SKM-1 treated with dmso at 0.1 percent for 144 hours (cell line): ENCODE measurements around the gene PGLYRP4.
"Not testable (repeated sequence)": the region's sequence is repeated elsewhere in the genome, so short reads cannot be mapped to it uniquely, and the experiment has no call there.

Experiments
- DNase-seq: peaks from one replicate; lab custom pipeline; 2025; ENCODE audit not compliant: unreplicated experiment; lab: John Stamatoyannopoulos, UW

Gene PGLYRP4

DNA sequence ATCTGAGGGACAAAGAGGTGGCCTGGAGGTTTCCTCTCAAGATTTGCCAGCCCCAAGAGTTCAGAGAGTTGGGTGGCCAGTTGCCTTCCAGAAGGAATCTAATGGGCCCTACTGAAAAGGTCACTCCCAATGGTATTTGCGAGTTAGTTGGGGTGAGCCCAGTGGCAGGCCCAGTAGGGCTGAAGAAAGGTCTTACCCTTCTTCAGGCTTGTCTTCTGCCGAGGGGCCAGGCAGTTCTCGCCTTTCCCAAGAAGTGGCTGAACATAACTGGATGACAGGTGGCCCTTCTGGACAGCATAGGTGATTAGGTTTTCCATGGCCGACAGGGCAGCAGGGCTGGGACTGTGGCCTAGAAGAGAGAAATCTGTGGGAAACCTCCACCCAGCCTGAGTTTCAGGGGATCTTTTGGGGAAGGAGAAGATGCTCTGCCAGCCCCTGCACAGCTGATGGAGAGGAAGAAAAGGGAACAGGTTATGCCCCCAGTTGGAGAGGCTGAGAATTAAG lies 7.2 kb downstream of the PGLYRP4 start:
- DNase-seq, result no peak

GRCh38 chr1:153340356-153340755 lies 8.3 kb downstream of the PGLYRP4 start:
- DNase-seq, result no peak

DNA sequence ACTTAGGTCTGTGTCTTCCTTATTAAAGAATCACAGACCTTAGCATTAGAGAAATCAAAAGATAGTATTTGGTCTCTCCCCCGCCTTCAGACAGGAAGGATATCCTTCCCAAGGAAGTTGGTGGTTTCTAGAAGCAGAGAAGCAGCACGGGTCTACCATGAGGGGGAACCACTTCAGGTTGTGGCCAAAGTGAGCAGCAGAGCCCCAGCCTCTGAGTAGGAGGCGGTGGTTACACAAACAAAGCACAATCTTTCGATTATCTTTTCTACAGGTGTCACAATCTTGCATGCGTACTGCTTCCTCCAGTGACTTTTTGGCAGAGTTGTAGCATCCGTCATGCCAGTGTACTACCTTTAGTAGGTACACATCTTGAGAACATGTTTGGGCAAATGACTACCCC lies 8.8 kb downstream of the PGLYRP4 start:
- no peak for DNase-seq

DNA sequence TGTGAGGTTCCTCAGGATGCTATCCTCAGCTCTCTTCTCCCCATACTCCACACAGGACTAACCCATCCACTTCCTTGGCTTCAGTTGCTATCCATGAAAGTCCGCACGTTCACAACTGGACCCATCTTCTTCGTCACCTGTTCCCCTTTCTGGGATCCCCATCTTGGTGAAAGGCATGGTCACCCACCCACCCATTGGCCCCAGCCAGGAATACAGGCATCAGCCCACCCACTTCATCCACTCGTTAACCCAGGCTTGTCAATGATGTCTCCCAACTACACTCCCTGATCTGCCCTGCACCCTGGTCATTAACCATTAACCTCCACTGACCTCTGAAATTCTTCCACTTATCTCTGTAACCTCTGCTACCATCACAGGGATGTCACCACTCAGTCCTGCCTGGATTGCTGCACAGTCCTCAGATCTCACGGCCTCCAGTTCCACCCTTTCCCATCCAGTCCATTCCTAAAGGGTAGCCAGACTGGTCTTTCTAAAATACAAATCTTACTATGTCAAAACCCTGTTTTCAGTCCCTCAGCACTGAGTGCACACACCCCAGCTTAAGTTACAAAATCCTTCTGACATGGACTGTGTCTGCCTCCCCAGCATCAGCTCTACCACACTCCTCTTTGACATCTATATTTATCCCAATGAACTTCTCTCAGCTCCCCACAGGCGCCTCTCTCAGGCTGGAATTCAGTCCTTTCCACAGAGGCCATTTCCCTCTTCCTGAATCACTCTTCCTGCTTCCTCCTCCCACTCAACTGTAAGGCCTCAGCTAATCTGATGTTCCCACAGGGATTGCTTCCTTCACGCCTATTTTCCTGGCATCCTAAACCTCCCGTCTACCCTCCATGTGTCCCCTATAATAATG lies 10.4 kb downstream of the PGLYRP4 start:
- no peak for DNase-seq

- no peak for DNase-seq
These were observed 12.0 kb downstream of the PGLYRP4 start for GRCh38 chr1:153336650-153337049.

- DNase-seq, result no peak
These were observed 14.7 kb downstream of the PGLYRP4 start for GRCh38 chr1:153333902-153334301.

DNA sequence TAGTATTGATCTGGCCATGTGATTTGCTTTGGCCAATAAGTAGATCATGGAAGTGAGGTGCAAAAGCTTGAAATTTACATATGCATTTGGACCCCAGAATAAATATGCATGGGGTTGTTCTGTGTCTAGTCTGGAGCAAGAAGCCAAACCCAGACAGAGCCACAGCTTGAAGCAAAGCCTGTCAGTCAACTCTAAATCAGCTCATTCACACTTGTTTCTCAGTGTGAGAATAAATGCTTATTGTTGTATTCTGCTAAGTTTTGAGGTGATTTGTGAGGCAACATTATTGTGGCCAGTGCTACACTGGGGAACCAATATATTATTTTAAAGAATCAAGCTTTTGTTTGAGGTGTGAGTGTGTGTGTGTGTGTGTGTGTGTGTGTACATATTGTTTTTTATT lies 23.7 kb downstream of the PGLYRP4 start:
- DNase-seq, result no peak

GRCh38 chr1:153322568-153322967 lies 26.1 kb downstream of the PGLYRP4 start:
- no peak for DNase-seq

GRCh38 chr1:153318145-153318544 lies 30.5 kb downstream of the PGLYRP4 start:
- not testable (repeated sequence) for DNase-seq

DNA sequence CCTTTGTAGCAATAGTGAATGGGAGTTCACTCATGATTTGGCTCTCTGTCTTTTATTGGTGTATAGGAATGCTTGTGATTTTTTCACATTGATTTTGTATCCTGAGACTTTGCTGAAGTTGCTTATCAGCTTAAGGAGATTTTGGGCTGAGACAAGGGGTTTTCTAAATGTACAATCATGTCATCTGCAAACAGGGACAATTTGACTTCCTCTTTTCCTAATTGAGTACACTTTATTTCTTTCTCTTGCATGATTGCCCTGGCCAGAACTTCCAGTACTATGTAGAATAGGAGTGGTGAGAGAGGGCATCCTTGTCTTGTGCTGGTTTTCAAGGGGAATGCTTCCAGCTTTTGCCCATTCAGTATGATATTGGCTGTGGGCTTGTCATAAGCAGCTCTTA lies 32.6 kb downstream of the PGLYRP4 start:
- not testable (repeated sequence) for DNase-seq

- not testable (repeated sequence) for DNase-seq
These were observed 34.3 kb downstream of the PGLYRP4 start for GRCh38 chr1:153314388-153314787.

- no peak for DNase-seq
These were observed 35.4 kb downstream of the PGLYRP4 start for GRCh38 chr1:153313288-153313687.

- DNase-seq, result no peak
These were observed 36.0 kb downstream of the PGLYRP4 start, which contains the start of gene PGLYRP3 for GRCh38 chr1:153312570-153313186. Gene PGLYRP3, minus strand, starts transcription at chr1:153312952. Its CDS starts 2,287 bp downstream, at chr1:153310665.

DNA sequence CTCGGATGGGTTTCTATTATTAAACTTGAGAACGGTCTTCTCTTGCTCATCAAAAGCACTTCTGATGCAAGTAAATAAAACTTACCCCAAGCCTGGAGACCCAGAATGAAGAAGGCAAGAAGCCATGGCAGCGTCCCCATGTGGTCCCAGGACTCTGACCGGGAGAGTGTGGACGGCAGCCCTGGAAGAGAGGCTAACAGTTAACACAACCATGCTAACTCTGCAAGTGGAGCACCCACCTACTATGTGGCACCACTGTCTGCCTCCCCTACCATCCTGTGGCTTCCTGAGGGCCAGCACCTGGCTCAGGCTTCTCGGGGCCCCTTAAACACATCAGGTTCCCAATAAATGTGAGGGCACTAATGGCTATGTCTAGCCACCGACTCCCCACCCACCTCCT lies 38.1 kb downstream of the PGLYRP4 start:
- DNase-seq, result no peak

DNA sequence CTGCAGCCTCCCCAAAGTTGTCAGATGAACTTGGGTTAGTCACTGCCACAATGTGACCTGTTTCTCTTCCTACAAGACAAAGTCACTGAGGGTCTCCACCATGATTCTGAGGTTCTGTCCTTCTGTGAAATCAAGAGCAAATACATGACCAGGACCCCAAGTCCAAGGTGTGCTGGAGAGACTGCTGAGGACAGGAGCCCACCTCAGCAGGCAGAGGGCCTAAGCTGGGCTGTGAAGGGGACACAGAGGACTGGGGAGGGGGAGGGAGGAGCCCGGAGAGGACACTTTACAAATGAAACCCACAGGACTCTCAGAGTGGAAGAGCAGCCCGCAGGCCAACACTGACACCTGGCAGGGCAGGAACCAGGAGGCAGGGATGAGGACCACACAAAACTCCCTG lies 39.2 kb downstream of the PGLYRP4 start:
- DNase-seq, result no peak

DNA sequence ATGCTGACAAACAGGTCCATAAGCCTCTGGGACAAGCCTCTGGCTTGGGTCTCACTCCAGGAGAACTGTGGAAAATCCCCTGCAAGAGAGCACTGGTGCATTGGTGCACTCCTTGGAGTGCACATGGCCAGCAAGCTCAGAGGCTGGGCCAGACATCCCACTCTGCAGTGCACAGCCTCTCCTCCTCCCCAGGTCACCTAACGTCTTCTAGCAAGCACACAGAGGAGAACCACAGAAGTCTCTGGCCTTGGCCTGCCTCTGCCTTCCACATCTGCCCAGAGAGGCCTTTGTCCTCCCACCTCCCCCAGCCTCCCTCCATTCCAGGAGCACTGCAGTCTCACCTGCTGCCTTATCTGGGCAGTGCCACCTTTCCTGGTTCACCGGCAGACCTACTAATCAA lies 40.1 kb downstream of the PGLYRP4 start:
- no peak for DNase-seq

- no peak for DNase-seq
These were observed 41.4 kb downstream of the PGLYRP4 start for GRCh38 chr1:153307221-153307600.

DNA sequence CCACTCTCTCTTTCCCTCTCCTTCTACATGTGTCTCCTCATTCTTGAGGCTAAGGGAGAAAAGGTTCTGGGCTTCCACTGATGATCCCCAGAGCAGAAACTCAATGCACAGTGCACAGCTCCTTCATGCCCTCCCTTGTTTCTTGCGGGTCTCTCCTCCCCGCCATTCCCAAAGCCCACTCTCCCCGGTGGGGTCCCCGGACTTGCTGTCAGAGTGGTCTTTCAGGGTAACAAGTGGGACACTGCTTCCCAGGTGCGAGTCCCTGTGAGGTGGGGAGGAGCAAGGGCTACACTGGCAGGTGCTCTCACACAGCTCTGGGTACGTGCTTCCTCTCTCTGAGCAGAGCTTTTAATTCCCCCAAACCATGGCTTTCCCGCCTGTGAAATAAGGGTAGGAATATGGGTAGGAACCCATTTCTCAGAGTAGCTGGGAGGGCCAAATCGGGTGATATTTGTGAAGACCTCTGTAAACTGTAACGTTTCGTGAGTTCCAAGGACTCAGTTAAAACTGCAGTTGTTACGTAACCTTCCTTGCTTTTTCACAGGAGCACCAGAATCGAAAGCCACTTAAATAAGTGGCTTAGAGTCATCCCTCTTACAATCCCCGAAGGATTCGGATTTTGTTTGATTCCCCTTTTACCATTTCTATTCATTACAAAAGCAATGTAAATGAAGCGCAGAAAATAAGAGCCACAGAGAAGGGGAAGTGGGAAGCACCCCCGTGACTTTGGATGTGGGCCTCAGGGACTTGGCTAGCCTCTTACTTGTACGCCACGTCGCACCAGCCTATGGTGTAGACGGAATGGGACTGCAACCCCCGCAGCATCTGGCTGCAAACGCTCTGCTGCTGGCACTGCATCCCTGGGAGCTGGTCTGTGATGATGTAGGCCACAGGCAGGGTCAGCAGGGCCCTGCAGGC lies 42.1 kb downstream of the PGLYRP4 start:
- no peak for DNase-seq

- no peak for DNase-seq
These were observed 43.0 kb downstream of the PGLYRP4 start for GRCh38 chr1:153305682-153306081.

DNA sequence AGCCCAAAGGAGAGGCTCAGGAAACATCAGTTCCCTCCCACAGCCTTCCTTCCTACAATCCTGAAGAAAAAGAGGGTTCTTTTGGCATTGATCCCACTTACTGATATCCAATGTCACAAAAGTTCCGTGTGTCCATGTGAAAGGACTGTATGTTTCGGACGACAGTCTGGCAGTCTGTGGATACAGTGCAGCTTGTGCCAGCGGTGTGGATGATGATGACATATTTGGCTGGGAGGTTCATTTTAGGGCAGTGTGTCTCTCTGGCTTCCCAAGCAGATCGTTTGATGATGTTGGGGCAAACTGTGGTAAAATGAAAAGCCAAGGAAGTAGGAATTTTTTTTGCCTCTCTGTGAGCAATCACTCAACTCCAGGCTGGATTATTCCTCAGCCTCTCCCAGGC lies 46.3 kb downstream of the PGLYRP4 start:
- DNase-seq, result no peak

- no peak for DNase-seq
These were observed 54.8 kb downstream of the PGLYRP4 start for GRCh38 chr1:153293851-153294250.
